ENCODE results near the gene PUM1. TPM values are rescaled to one million over a fixed set of nuclear protein-coding genes. Genes with fewer than 3 reads are reported as not detected.

The PUM1 gene
- total and polyA plus RNA-seq, 2 donors (not counting 3 experiments of a cell fraction or from before 2014, with no cell fraction given), result 94.7 to 124 TPM

DNA sequence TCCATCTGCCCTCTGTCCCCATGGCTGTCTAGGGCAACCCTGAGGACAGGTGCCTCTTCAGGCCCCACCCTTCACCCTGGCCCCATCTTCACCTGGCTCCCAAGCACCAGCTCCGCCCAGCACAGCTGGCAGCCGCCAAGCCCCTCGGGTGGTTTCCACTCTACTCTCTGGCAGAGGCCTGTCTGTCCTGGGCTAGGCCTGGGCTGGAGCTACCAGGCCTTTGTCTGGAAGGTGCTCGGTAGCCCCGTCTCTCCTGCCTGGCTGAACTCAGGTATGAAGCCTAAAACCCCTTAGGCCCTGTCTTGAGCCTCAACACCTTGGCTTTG, 174.3 kb downstream of the PUM1 start:
- H3K36me3 ChIP-seq (ENCODE audit: control insufficient read depth in 2 of 2, extremely low read depth in 1 of 2, insufficient read depth in 2 of 2, low read length in 2 of 2), result no peaks in the 10 kb centered on the region
- no peak overlapping the region for H2AFZ ChIP-seq (ENCODE audit: low read depth, low read length)
- no peaks in the 10 kb centered on the region for H3K9me3 ChIP-seq (replicated peaks; ENCODE audit: control insufficient read depth, insufficient read depth, low read length)
- no peaks in the 10 kb centered on the region for H3K79me2 ChIP-seq (ENCODE audit: control insufficient read depth, insufficient read depth, low read length)
- no TSS peak for BruUV-seq (replicated peaks)
- FAIRE-seq (no peak), DNase-seq (ENCODE audit: low read depth, low spot score) (no peak)
- H3K4me2 ChIP-seq (ENCODE audit: insufficient read depth, low read length), result no peak overlapping the region
- no peak overlapping the region for H3K27ac ChIP-seq (ENCODE audit: insufficient read depth, low read depth, low read length)
- H4K20me1 ChIP-seq (replicated peaks; ENCODE audit: control insufficient read depth, extremely low read depth, insufficient read depth, low read length), result no peaks in the 10 kb centered on the region
- intact Hi-C loops (cut with micrococcal nuclease) (no loop called here), dilution Hi-C loops (cut with MboI; ENCODE audit: extremely low pct_ligation_motif_present, low sequenced_read_pairs) (no loop called here)
- no peak overlapping the region for H3K9ac ChIP-seq (replicated peaks; ENCODE audit: extremely low read depth, insufficient read depth, low read length)
- no peaks in the 10 kb centered on the region for H3K9me1 ChIP-seq (replicated peaks; ENCODE audit: control insufficient read depth, extremely low read depth, insufficient read depth, low read length)
- H3K4me1 ChIP-seq (ENCODE audit: control insufficient read depth, extremely low read depth, insufficient read depth, low read length), result no peaks in the 10 kb centered on the region
- POLR2A ChIA-PET, result no interaction called here
- CTCF ChIA-PET, result interaction anchor here (1.4 to 2.0 kb wide), 2 partner anchors 90 to 111 kb away, joined by 3 to 10 read pairs; no protein-coding TSS in a partner anchor
- H3K4me3 ChIP-seq (replicated peaks in 1 of 3; ENCODE audit: insufficient read depth in 1 of 3, low read depth in 1 of 3, low read length in 3 of 3), result no peak overlapping the region
- no peaks in the 10 kb centered on the region for H3K27me3 ChIP-seq (ENCODE audit: control insufficient read depth in 2 of 2, insufficient read depth in 2 of 2, low read length in 2 of 2)
- TF ChIP-seq POLR2AphosphoS5 (IDR thresholded peaks at IDR 0.05; ENCODE audit: insufficient read depth, low read depth, low read length), result no peak

DNA sequence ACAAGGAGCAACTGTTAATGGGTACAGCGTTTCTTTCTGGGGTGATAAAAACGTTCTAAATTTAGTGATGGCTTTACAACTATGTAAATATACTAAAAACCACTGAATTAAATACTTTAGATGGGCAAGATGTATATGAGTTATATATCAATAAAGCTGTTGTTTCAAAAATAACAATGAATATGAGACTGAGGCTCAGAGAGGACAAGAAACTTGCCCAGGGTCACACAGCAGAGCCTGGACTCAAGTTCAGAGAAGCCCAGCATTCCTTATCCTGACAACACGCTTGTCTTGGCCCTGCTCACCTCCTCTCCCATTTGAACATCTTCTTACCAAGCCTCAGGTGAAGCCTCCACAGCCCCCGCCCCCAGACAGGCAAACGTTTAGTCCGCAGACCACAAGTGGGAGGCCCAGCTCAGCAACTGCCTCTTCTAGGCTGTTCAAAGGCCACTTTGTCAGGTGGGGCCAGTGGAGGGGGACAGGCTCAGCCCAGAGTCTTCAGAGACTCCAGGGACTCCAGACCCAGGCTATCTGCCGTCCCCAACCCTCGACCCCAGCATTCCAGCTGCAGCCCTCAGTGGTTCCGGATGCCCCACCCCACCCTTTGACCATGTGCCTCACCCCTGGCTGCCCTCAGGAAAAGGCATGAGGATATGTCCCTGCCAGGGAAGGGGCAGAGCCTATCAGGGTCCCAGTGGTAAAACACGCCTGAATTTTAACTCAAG, 174.9 kb downstream of the PUM1 start:
- dilution Hi-C loops (cut with MboI; ENCODE audit: extremely low pct_ligation_motif_present, low sequenced_read_pairs), result no loop called here

More for the DNA sequence above, 174.9 kb downstream of the PUM1 start:
- no peak for TF ChIP-seq POLR2A (IDR thresholded peaks at IDR 0.05; ENCODE audit: low read depth, low read length)
- TF ChIP-seq, protein P1, sequence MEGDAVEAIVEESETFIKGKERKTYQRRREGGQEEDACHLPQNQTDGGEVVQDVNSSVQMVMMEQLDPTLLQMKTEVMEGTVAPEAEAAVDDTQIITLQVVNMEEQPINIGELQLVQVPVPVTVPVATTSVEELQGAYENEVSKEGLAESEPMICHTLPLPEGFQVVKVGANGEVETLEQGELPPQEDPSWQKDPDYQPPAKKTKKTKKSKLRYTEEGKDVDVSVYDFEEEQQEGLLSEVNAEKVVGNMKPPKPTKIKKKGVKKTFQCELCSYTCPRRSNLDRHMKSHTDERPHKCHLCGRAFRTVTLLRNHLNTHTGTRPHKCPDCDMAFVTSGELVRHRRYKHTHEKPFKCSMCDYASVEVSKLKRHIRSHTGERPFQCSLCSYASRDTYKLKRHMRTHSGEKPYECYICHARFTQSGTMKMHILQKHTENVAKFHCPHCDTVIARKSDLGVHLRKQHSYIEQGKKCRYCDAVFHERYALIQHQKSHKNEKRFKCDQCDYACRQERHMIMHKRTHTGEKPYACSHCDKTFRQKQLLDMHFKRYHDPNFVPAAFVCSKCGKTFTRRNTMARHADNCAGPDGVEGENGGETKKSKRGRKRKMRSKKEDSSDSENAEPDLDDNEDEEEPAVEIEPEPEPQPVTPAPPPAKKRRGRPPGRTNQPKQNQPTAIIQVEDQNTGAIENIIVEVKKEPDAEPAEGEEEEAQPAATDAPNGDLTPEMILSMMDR (IDR thresholded peaks at IDR 0.05; ENCODE audit: extremely low read depth in 1 of 2, insufficient read depth in 1 of 2, low read depth in 1 of 2, low read length in 2 of 2), result no peak
- TF ChIP-seq MYC (IDR thresholded peaks at IDR 0.05; ENCODE audit: low read depth, low read length), result no peak
- no peak for TF ChIP-seq FOS (IDR thresholded peaks at IDR 0.05; ENCODE audit: borderline replicate concordance, insufficient read depth, low read length)
- no peak for TF ChIP-seq JUN (IDR thresholded peaks at IDR 0.05; ENCODE audit: borderline replicate concordance, insufficient read depth, insufficient read length, low read depth)
- no peak for TF ChIP-seq POLR2AphosphoS5 (IDR thresholded peaks at IDR 0.05; ENCODE audit: insufficient read depth, low read depth, low read length)
- TF ChIP-seq EZH2 (IDR thresholded peaks at IDR 0.05; ENCODE audit: borderline replicate concordance, low read depth, low read length, severe bottlenecking), result no peak
- TF ChIP-seq, protein P2, sequence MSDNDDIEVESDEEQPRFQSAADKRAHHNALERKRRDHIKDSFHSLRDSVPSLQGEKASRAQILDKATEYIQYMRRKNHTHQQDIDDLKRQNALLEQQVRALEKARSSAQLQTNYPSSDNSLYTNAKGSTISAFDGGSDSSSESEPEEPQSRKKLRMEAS (IDR thresholded peaks at IDR 0.05; ENCODE audit: insufficient read depth, insufficient read length), result no peak
- no peak for TF ChIP-seq GATA2 (IDR thresholded peaks at IDR 0.05; ENCODE audit: insufficient read depth, insufficient read length, low read depth, low read length)
- no peak overlapping the region for H3K27ac ChIP-seq (ENCODE audit: insufficient read depth, low read depth, low read length)
- no peaks in the 10 kb centered on the region for H3K9me1 ChIP-seq (replicated peaks; ENCODE audit: control insufficient read depth, extremely low read depth, insufficient read depth, low read length)
- H4K20me1 ChIP-seq (replicated peaks; ENCODE audit: control insufficient read depth, extremely low read depth, insufficient read depth, low read length), result no peaks in the 10 kb centered on the region
- FAIRE-seq, result no peak
- H3K4me1 ChIP-seq (ENCODE audit: control insufficient read depth, extremely low read depth, insufficient read depth, low read length), result no peaks in the 10 kb centered on the region
- H3K79me2 ChIP-seq (ENCODE audit: control insufficient read depth, insufficient read depth, low read length), result no peaks in the 10 kb centered on the region
- no peaks in the 10 kb centered on the region for H3K36me3 ChIP-seq (ENCODE audit: control insufficient read depth in 2 of 2, extremely low read depth in 1 of 2, insufficient read depth in 2 of 2, low read length in 2 of 2)
- H3K4me2 ChIP-seq (ENCODE audit: insufficient read depth, low read length), result no peak overlapping the region
- no peak overlapping the region for H2AFZ ChIP-seq (ENCODE audit: low read depth, low read length)
- intact Hi-C loops (cut with micrococcal nuclease), result no loop called here
- no peaks in the 10 kb centered on the region for H3K27me3 ChIP-seq (ENCODE audit: control insufficient read depth in 2 of 2, insufficient read depth in 2 of 2, low read length in 2 of 2)
- BruUV-seq (replicated peaks), result no TSS peak
- no peak overlapping the region for H3K9ac ChIP-seq (replicated peaks; ENCODE audit: extremely low read depth, insufficient read depth, low read length)
- no peaks in the 10 kb centered on the region for H3K9me3 ChIP-seq (replicated peaks; ENCODE audit: control insufficient read depth, insufficient read depth, low read length)
- DNase-seq (ENCODE audit: low read depth, low spot score), result no peak
- ChIA-PET POLR2A (no interaction called here), CTCF (interaction anchor here (1.4 kb wide), 1 partner anchor 111 kb away, joined by 3 read pairs; no protein-coding TSS in a partner anchor)
- H3K4me3 ChIP-seq (replicated peaks in 1 of 3; ENCODE audit: insufficient read depth in 1 of 3, low read depth in 1 of 3, low read length in 3 of 3), result no peak overlapping the region
